ENCODE results near the gene EPHB1.

- TF ChIP-seq ARNTL (CRISPR knock-in tag; IDR thresholded peaks at IDR 0.05; ENCODE audit: borderline replicate concordance, low read depth) (no peak), ISL1 (CRISPR knock-in tag; IDR thresholded peaks at IDR 0.05) (no peak), TSHZ2 (CRISPR knock-in tag; IDR thresholded peaks at IDR 0.05) (no peak), TCF4 (CRISPR knock-in tag; IDR thresholded peaks at IDR 0.05; ENCODE audit: borderline replicate concordance) (no peak), SNAI2 (CRISPR knock-in tag; IDR thresholded peaks at IDR 0.05) (no peak)
These were observed 85.4 kb downstream of the EPHB1 start for GRCh38 chr3:134880431-134880830.

Data from SK-N-SH treated with all-trans-retinoic acid at 6 μM for 48 hours (cell line).